Hematopoietic multipotent progenitor cell (in vitro differentiated cells): Measurements from ENCODE around the gene IP6K3. TPM values are rescaled to one million over a fixed set of nuclear protein-coding genes. Genes with fewer than 3 reads are reported as not detected.

Experiments used
- DNase-seq, 3 donors: peaks; one replicate each; pipeline ENCODE4 v3.0.0-alpha.2; 2011 to 2015; ENCODE audit warnings: low read depth in 2 of 3, low spot score in 2 of 3
- total RNA-seq: library from RNA; depleted of rRNA; stranded (reverse); fragments of >200 nt; gene quantifications from one replicate; pipeline ENCODE4 v1.2.3, GENCODE V29; 2012

Gene IP6K3
- total RNA-seq, 1 donor = not detected

DNA sequence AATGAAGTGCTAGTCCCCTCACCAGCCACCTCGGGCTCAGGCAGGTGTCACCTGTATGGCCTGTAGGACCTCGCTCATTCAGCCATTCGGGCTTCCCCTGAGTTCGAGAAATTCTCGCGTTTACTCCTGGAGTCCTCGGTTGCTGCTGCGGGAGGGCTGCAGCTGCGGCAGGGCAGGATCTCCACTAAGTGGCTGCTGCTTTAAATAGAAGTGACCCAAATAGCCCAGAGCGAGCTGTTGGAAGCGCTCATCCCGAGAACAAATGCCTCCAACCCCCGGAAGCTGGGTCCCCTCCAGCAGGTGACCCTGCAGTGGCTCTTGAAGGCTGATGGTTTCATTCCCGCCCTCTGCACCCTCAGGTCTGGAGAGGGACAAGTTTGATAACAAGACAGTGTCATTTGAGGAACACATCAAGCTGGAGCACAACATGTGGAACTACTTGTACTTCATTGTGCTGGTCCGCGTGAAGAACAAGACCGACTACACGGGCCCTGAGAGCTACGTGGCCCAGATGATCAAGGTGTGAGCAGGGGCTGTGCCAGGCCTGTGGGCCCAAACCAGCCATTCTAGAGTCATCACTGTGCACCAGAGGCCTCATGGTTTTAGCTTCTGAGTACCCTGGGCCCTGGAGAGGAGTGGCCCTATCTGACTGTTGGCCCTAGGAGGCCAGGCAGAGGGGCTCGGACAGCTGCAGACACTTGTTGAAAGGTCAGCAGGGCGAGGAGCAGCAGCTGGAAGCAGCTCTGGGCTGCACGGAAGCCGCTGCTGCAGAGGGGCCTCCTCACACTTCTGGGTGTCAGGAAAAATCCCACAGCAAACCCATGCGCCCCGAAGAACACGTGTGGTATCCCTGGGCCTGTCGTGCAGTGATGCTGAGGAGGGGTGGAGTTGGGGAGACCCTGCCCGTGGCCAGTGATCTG, 53.3 kb downstream of the IP6K3 start:
- DNase-seq = no peak

DNA sequence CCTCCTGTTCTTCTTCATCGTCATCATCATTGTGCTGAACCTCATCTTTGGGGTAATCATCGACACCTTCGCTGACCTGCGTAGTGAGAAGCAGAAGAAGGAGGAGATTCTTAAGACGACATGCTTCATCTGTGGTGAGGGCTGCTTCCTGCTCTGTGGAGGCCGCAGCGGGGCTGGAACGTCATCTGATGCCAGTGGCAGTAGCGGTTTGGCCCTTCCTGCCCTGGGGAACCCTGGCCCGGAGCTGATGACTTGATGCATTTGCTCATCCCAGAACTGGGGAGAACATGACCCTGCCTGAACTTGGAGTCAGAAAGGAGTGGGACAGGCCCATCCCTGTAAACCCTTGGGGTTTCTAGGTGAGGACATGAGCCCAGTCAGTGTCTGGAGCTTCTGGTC, 53.9 kb downstream of the IP6K3 start:
- peak in 2 of 3 donors; percentile 86 to 91 for DNase-seq

DNA sequence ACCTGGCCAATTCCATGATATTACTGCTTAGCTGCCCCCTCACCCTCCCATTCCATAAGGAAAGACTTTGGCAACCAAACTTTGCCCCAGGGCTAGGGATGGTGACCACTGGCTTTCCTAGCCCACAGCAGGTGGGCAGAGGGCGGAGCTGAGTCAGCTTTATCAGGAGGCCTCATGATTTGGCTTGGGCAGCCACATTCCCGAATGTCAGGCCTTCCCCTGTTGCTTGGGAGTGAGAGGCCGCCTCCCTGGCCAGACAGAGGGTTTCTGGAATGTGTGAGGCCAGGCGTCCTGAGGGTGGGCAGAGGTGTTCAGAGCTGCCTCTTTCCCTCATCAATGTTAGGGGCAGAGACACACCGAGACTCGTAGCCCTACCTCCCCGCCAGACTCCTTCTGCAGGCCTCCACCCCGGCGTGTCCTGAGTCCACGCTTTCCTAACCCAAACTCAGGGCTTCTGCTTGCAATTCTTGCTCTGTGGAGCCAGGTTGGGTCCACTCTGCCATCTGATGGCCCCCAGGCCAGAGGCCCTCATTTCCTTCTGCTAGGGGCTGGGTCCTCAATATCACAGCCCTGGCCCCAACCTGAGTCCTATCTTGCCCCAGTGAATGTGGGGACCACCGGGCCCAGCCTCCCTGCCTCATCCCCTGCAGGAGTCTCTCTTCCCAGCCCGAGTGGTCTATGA, 54.5 kb downstream of the IP6K3 start:
- DNase-seq = no peak

DNA sequence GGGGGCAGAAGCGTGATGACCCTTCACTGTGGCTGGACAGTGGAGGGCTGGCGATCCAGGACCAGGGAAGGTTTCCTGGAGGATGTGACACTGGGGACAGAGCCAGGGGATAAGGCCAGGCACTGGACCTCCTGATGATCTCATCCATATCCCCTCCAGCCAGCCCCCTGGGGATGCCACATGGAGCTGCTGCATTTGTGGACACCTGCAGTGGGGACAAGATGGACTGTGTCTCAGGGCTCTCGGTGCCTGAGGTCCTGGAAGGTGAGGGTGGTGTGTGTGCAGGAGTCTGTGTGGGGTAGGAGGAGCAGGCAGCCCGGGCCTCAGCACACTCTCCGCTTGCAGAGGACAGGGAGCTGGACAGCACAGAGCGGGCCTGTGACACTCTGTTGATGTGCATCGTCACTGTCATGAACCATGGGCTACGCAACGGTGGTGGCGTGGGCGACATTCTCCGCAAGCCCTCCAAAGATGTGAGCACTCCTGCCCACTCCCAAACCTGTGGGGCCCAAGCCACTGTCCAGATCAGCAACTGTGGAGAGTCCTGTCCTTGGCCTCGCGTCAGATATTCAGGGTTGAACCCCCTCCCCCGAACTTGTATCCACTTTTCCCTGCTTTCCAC, 55.1 kb downstream of the IP6K3 start:
- DNase-seq = no peak

DNA sequence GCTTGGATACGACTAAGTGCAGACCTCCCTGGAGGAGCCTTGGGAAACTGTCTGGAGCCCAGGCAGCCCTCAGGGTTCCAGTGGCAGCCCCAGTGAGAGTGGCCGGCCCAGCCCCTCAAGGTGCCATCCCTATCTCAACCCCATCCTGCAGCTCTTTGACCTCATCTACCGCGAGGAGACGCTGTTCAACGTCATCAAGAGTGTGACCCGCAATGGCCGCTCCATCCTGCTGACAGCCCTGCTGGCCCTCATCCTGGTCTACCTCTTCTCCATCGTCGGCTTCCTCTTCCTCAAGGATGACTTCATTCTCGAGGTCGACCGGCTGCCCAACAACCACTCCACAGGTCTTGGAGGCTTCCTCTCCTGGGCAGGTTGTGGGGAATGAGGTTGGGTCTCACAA, 55.9 kb downstream of the IP6K3 start:
- no peak for DNase-seq

DNA sequence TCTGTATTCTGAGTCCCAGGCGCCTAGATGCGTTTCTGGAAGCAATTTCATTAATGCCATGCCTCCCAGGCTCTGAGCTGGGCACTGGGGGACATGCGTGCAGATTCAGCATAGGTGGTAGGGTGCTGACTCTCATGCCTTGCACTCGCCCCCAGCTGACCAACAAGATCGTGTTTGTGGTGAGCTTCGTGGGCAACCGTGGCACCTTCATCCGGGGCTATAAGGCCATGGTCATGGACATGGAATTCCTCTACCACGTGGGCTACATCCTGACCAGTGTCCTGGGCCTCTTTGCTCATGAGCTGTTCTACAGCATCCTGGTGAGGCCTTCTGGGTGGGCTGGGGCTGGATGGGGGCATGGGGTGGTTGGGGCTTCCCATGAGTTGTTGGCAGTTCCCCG, 56.8 kb downstream of the IP6K3 start:
- no peak for DNase-seq

DNA sequence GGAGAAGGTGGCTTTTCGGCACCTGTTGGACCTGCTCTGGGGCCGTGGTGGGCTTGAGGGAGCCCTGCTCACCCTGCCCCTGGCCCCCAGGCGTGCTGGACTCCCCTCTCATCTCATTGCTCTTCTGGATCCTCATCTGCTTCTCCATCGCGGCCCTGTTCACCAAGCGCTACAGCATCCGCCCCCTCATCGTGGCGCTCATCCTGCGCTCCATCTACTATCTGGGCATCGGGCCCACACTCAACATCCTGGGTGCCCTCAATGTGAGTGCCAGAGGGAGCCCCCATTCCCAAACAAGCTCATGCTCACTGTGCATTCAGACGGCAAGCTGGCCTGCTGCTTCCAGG, 57.6 kb downstream of the IP6K3 start:
- no peak for DNase-seq

DNA sequence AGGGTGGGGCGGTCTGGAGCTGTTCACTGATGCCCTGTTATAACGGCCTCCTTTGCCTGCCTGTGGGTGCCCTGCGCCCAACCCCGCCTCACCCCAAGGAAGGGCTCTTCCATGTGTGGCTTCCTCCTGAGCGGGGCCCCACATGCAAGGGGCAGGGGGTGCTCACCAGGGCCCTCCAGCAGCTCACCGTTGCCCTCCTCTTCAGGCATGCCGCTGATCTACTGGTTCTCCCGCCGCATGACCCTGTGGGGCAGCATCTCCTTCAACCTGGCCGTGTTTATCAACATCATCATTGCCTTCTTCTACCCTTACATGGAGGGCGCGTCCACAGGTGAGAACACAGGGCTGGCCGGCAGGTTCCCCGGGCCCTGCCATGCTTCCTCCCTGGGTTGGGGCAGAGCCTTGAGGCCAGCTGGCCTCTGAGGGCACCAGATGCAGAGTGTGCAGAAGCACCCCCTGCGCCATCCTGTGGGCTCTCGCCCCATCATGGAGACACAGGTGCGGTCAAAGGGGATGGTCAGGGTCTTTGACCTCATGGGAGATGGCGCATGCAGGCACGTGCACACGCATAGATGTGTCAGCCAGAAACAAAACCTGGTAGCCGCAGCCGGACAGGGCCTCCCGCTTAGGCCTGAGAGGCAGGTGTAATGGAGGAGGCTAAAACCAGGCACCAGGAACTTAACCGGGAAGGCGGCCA, 58.1 kb downstream of the IP6K3 start:
- DNase-seq = no peak

DNA sequence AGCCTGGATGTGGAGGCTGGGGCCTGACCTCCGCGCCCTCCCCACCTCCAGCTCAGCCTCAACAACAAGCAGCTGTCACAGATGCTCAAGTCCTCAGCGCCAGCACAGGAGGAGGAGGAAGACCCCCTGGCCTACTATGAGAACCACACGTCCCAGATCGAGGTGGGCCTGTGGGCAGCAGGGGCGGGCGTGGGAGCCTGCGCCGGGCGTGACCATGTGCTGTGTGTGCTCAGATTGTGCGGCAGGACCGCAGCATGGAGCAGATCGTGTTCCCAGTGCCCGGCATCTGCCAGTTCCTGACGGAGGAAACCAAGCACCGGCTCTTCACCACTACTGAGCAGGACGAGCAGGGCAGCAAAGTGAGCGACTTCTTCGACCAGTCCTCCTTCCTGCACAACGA, 58.7 kb downstream of the IP6K3 start:
- no peak for DNase-seq

DNA sequence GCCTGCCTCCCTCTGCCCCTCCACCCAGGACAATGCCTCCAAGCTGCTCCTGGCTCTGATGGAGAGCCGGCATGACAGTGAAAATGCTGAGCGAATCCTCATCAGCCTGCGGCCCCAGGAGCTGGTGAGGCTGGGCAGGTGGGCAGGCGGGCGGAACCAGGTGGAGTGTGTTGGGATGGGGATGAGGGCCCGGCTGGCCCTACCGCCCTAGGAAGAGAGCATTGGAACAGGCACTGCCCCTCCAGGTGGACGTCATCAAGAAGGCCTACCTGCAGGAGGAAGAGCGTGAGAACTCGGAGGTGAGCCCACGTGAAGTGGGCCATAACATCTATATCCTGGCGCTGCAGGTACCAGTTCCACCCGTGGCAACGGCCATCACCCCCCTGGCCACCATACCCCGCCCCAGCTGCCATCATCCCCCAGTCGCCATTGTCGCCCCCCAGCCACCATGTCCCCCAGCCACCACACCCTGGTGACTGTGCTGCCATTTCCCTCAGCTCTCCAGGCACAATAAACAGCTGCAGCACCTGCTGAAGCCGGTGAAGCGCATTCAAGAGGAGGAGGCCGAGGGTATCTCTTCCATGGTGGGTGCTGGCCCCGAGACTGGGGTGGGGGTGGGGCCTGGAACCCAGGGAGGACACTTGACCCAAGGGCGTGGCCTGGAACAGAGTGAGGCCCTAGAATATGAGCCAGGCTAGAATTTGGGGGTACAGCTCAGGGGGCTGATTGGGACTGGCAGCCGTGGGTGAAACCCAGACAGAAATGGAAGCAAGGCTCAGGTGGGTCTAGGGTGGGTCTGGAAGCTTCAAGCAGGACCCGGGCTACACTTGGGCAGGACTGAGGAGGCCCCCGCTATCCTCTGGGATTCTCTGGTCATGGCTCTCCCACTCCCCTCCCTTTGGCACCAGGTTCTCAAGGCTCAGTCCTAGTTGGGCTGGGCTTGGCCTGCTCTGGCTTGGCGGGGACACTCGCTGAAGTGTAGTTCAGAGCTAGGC, 59.4 kb downstream of the IP6K3 start:
- DNase-seq = no peak

DNA sequence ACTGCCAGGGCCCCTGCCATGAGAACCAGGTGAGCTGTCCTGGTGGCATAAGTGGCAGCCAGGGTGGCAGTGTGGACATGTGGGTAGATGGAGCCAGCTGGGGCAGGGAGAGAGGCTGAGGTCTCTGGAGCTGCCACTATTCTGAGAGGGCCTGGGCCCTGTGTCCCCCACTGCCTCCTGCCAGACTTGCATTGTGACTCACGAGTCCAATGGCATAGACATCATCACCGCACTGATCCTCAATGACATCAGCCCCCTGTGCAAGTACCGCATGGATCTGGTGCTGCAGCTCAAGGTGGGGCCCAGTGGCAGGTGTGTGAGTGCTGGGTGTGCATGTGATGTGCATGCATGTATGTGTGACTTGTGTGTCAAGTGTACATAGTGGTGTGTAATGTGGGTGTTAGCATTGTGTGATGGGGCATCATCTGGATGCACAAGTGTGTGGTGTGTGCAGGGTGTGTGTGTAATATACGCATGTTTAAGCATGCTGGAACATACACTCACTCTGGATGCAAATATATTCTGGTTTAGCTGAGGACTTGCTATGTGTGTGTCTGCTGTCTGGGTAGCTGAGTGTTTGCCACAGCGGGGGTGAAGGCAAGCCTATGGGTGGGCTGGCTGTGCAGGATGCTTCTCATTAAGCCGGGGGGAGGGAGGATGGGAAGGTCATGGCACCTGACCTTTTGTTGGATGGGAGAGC, 60.3 kb downstream of the IP6K3 start:
- no peak for DNase-seq

DNA sequence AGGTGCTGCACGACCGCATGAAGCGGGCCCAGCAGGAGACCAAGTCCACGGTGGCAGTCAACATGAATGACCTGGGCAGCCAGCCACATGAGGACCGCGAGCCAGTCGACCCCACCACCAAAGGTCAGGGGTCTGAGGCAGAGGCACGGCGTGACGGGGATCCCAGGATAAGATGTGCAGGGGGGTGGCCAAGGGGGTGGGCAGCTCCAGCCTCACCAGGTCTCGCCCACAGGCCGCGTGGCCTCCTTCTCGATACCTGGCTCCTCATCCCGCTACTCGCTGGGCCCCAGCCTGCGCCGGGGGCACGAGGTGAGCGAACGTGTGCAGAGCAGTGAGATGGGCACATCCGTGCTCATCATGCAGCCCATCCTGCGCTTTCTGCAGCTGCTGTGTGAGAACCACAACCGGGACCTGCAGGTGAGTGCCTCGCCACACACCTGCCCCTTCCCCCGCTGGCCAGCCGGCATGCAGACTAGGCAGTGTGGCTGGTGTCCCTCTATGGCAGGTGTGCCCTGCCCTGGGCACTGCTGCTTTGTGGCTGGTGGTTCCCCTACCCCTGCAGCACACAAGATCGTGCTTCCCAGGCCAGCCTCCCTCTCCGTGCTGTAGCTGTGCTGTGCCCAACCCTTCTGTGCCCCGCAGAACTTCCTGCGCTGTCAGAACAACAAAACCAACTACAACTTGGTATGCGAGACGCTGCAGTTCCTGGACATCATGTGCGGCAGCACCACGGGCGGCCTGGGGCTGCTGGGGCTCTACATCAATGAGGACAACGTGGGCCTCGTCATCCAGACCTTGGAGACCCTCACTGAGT, 61.1 kb downstream of the IP6K3 start:
- no peak for DNase-seq

DNA sequence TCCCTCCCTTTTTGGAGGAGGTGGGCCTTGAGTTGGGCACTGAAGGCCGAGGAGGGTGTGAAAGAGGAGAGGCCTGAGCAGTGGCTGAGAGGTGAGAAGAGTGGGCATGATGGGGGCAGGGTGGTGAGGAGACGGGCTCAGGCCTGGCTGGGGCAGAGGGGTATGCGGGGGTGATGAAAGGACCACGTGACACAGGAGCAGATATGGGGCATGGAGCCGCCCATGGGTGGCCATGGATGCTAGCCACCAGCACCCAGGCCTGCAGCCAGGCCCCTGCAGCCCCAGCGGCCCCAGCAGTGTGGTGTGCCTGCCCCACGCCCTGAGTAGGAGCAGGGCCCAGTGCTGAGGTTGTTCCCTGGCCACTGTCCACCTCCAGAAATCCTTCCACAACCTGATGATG, 61.7 kb downstream of the IP6K3 start:
- DNase-seq = no peak

DNA sequence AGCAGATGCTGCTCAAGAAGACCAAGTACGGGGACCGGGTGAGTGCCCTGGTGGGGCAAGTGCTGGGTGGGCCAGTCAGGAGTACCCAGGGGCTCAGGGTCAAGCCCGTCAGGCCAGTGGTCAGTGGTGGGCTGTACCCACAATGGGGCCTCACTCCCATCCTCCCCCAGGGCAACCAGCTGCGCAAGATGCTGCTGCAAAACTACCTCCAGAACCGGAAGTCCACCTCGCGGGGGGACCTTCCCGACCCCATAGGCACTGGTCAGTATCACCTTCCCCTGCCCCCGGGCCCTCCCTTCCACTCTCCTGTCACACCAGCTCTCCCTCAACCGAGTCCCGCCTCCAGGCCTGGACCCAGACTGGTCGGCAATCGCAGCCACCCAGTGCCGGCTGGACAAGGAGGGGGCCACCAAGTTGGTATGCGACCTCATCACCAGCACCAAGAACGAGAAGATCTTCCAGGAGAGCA, 62.2 kb downstream of the IP6K3 start:
- no peak for DNase-seq

DNA sequence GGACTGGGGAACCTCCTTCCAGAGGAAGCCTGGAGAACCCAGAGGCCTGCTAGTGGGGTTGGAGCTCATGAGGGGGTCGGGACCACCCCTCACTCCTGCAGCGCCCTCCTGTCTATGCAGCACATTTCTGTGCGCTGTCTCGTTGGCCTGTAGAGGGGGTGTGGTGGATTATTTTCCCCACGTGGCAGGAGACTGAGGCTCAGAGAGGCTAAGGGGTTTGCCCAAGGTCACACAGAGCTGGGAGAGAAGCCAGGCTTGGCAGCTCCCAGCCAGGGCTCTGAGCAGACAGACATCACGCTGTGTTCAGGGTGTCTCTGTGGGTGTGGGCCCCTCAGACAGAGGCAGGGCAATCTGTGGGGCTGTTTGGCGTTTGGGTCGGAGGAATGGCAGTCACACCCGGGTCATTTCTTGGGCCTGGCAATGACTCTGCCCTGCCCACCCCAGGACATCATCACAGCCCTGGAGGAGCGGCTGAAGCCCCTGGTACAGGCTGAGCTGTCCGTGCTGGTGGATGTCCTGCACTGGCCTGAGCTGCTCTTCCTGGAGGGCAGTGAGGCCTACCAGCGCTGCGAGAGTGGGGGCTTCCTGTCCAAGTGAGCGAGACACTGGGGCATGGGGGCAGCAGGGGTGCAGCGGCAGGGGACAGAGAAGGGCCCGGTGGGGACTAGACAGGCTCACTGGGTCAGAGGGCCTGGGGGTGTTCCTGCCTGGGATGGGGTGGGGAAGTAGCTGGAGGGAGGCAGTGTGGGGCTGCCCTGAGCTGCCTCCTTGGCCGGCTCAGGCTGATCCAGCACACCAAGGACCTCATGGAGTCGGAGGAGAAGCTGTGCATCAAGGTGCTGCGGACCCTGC, 62.9 kb downstream of the IP6K3 start:
- DNase-seq = no peak

DNA sequence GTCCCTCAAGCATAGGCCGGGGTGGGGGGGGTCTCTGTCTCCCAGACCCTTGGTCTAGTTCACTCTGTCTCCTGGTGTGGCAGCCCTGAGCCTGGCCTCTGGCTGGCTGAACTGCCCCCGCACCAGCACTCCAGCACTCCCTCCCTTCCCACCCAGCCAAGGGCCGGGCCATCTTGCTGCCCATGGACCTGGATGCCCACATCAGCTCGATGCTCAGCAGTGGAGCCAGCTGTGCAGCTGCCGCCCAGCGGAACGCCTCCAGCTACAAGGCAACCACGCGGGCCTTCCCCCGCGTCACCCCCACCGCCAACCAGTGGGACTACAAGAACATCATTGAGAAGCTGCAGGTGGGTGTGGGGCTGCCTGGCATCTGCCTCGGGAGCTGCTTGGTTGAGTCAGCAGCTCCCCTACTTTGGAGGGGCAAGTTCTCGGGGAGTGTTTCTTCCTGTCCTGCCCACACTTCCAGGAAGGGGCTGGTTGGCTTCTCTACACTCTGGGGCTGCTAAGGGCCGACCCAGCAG, 63.6 kb downstream of the IP6K3 start:
- DNase-seq = peak in 2 of 3 donors; percentile 33 to 44

DNA sequence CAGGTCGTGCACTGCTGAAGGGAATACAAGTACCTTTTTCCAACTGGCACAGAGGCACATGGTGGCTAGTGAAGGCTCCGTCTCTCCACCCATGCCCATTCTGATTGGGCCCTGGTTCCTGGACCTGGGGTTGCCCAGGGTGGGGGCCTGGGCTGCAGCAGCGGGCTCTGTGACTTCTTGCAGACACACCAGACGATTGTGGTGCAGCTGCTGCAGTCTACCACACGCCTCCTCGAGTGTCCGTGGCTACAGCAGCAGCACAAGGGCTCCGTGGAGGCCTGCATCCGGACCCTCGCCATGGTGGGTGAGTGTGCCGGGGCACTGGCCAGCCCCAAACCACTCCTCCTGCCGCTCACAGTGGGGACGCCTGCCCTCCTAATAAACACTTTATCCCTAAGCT, 64.4 kb downstream of the IP6K3 start:
- DNase-seq = no peak
